ENCODE data around the gene TMEM182.

The TMEM182 gene

GRCh38 chr2:102784940-102785339, 23.1 kb downstream of the TMEM182 start:
- TF ChIP-seq CTCF (IDR thresholded peaks at IDR 0.05; ENCODE audit: low read depth, low read length) = no peak
- in situ Hi-C loops (cut with HindIII; ENCODE audit: low sequenced_read_pairs) = no loop called here
- no peak for DNase-seq (ENCODE audit: low read depth, low spot score)
- no peak overlapping the region for H3K4me3 ChIP-seq (ENCODE audit: low read depth, low read length)

GRCh38 chr2:102788216-102788884, 26.5 kb downstream of the TMEM182 start:
- no peak for DNase-seq (ENCODE audit: low read depth, low spot score)

GRCh38 chr2:102788885-102789260, 27.0 kb downstream of the TMEM182 start:
- H3K4me3 ChIP-seq (ENCODE audit: low read depth, low read length) = no peak overlapping the region

More at GRCh38 chr2:102788216-102788884, 26.5 kb downstream of the TMEM182 start:
- in situ Hi-C loops (cut with HindIII; ENCODE audit: low sequenced_read_pairs) = no loop called here
- H3K4me3 ChIP-seq (ENCODE audit: low read depth, low read length) = no peak overlapping the region
- no peak for TF ChIP-seq CTCF (IDR thresholded peaks at IDR 0.05; ENCODE audit: low read depth, low read length)

GRCh38 chr2:102789349-102790090, 27.7 kb downstream of the TMEM182 start:
- H3K4me3 ChIP-seq (ENCODE audit: low read depth, low read length) = no peak overlapping the region
- TF ChIP-seq CTCF (IDR thresholded peaks at IDR 0.05; ENCODE audit: low read depth, low read length) = no peak
- no peak for DNase-seq (ENCODE audit: low read depth, low spot score)
- in situ Hi-C loops (cut with HindIII; ENCODE audit: low sequenced_read_pairs) = no loop called here

More at GRCh38 chr2:102788885-102789260, 27.0 kb downstream of the TMEM182 start:
- no peak for TF ChIP-seq CTCF (IDR thresholded peaks at IDR 0.05; ENCODE audit: low read depth, low read length)
- no peak for DNase-seq (ENCODE audit: low read depth, low spot score)
- in situ Hi-C loops (cut with HindIII; ENCODE audit: low sequenced_read_pairs) = no loop called here

- no peak for TF ChIP-seq CTCF (IDR thresholded peaks at IDR 0.05; ENCODE audit: low read depth, low read length)
- no peak for DNase-seq (ENCODE audit: low read depth, low spot score)
- in situ Hi-C loops (cut with HindIII; ENCODE audit: low sequenced_read_pairs) = no loop called here
- H3K4me3 ChIP-seq (ENCODE audit: low read depth, low read length) = no peak overlapping the region
Measured at GRCh38 chr2:102790091-102790455, 28.2 kb downstream of the TMEM182 start.

- H3K4me3 ChIP-seq (ENCODE audit: low read depth, low read length) = no peak overlapping the region
- no peak for TF ChIP-seq CTCF (IDR thresholded peaks at IDR 0.05; ENCODE audit: low read depth, low read length)
- in situ Hi-C loops (cut with HindIII; ENCODE audit: low sequenced_read_pairs) = no loop called here
- no peak for DNase-seq (ENCODE audit: low read depth, low spot score)
Measured at GRCh38 chr2:102792568-102793208, 30.9 kb downstream of the TMEM182 start.
